Midbrain (tissue), 1 donor: Measurements from ENCODE around the gene MRM3.
"Not testable (repeated sequence)": the region's sequence is repeated elsewhere in the genome, so short reads cannot be mapped to it uniquely, and the experiment has no call there.

Experiments
- DNase-seq: peaks from one replicate; lab custom pipeline; 2025; lab: John Stamatoyannopoulos, UW

The MRM3 gene

DNA sequence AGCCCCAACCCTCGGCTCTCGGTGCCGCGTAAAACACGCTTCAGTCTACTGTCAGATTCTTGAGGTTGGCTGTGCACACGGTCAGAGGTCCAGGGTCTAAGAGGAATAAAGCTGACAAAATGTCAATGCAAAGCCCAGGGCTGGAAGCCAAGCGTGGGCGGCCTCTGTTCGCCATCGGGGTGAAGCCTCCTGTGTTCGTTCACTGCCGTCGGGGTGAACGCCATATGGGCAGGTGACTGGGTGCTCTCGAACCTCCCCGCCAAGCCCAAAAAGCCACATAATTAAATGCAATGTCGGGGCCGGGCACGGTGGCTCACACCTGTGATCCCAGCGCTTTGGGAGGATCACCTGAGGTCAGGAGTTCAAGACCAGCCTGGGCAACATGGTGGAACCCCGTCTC, 44.6 kb downstream of the MRM3 start:
- no peak for DNase-seq

DNA sequence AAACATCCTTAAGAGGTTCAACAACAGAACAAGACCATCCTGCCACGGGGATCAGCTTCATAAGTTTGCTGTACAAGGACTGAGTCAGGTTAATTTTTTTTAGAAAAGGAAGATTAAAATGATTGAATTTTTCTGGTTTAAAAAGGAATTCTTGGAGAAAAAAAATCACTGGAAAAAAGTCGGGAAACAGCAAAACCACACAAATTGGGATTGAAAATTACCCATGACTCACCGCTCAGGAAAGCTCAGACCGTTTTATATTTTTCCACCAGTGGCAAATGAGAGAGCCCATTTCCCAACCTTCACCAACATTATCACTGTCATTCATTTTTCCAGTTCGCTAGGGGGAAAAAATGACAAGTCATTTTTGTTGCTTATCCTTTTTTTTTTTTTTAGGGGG, 46.6 kb downstream of the MRM3 start:
- no peak for DNase-seq

DNA sequence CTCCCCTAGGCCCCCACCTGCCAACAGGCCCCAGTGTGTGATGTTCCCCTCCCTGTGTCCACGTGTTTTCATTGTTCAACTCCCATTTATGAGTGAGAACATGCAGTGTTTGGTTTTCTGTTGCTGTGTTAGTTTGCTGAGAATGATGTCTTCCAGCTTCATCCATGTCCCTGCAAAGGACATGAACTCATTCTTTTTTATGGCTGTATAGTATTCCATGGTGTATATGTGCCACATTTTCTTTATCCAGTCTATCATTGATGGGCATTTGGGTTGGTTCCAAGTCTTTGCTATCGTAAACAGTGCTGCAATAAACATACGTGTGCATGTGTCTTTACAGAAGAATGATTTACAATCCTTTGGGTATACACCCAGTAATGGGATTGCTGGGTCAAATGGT, 47.5 kb downstream of the MRM3 start:
- DNase-seq = not testable (repeated sequence)

DNA sequence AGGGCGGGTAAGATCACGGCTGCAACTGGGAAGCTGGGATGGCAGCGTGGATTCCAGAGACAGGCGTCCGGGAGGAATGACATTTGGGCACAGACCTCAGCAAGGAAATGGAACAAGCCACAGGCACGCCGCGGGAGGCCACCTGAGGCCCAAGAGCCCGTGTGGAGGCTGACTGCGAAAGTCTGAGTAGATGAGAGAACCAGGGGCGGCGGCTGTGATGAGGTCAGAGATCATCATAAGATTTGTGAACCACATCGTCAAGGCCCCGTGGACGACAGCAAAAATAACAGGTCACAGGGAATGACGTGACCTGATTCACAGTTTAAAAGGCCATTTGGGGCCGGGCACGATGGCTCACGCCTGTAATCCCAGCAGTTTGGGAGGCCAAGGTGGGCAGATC, 48.2 kb downstream of the MRM3 start:
- DNase-seq = no peak

DNA sequence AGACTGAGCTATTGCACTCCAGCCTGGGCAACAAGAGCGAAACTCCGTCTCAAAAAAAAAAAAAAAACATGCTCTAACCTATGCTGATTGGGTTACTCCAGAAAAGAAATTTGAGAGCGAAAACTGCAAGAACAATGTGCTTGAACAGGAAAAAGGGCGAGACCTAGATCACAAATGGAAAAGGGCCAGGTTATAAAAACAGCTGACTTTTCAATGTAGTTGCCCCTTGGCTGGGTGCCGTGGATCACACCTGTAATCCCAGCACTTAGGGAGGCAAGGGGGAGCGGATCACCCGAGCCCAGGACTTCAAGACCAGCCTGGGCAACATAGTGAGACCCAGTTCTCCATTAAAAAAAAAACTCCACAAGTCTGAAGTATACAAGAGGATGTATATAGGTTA, 48.8 kb downstream of the MRM3 start:
- DNase-seq = no peak

DNA sequence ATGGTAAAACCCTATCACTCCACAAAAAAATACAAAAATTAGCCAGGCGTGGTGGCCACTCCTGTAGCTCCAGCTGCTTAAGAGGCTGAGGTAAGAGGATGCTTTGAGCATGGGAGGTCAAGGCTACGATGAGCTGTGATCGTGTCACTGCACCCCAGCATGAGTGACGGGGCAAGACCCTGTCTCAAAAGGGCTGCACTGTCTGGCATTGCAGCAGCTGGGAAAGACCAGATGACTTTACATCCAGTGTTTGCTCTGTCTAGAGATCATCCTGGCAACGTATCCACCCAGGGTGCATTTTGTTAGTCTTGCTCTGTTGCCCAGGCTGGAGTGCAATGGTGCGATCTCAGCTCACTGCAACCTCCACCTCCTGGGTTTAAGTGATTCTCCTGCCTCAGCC, 52.0 kb downstream of the MRM3 start:
- no peak for DNase-seq

DNA sequence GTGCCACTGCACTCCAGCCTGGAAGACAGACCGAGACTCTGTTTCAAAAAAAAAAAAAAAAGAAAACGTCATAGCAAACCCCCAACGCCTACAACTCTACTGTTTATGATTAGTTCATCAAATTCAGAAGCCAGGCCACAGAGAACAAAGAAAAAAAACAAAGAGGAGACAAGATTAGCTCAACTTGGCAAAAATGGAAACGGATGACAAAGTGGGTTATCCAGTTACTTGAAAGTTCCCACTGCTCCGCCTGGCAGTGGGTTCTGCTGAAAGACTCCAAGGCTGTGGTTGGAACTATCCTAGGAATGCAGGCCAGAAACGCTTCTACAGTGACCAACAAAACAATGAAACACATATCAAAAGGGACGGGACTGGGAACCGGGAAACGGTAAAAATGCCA, 53.1 kb downstream of the MRM3 start:
- DNase-seq = no peak

DNA sequence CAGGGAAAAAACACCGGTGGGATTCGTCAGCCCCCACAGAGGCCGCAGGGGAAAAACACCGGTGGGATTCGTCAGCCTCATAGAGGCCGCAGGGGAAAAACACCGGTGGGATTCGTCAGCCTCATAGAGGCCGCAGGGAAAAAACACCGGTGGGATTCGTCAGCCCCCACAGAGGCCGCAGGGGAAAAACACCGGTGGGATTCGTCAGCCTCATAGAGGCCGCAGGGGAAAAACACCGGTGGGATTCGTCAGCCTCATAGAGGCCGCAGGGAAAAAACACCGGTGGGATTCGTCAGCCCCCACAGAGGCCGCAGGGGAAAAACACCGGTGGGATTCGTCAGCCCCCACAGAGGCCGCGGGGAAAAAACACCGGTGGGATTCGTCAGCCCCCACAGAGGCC, 53.6 kb downstream of the MRM3 start:
- DNase-seq = not testable (repeated sequence)

DNA sequence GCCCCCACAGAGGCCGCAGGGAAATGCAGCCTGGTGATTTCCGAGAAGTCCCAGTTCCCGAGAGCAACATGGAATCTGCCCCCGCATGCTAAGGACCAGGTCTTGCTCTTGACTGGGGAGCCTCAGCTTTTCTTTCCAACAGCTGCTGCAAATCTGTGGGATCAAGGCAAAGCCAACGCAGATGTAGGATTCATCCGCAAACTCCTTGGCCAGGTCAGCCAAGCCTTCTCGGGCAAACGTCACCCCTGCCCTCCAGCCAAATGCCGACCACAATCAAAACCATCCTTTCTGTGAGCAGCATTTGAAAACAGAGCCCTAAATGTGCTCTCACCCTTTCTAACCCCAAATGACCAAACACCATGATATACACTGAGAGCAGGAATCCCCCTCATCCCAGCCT, 54.0 kb downstream of the MRM3 start:
- no peak for DNase-seq

DNA sequence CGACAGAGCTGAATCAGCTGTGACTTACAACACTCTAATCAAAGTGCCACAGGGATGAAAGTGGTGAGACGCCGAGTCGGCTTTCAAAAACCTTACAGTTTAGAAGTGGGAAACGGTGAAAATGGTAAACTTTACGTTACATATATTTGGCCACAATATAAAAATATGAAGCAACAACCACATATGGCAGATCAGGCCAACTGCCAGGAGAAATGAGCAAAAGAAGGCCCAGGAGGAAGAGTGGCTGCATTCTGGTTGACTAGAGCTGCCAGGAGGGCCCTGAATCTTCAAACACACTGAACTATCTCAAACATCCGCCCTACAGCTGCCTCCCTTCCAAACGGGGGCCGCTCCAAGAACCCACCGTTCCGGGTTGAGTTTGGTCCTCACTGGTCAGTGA, 56.3 kb downstream of the MRM3 start:
- no peak for DNase-seq

DNA sequence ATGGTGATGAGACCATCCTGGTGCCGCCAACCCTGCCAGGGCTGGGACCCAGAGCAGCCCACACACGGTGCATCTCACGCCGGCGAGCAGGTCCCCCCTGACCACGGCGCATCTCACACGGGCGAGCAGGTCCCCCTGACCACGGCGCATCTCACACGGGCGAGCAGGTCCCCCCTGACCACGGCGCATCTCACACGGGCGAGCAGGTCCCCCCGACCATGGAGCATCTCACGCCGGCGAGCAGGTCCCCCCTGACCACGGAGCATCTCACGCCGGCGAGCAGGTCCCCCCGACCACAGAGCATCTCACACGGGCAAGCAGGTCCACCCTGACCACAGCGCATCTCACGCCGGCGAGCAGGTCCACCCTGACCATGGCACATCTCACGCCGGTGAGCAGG, 59.2 kb downstream of the MRM3 start:
- no peak for DNase-seq
